IgD-negative memory B cell (primary cell): ENCODE data around the gene COQ8B. TPM values are rescaled to one million over a fixed set of nuclear protein-coding genes. Genes with fewer than 3 reads are reported as not detected.

Experiments
- H3K27ac Mint-ChIP-seq, 3 donors: one replicate each; pipeline ENCODE4 v1.8.0; 2020 to 2022; ENCODE audit warnings: mild to moderate bottlenecking in 3 of 3, mixed read lengths in 3 of 3, moderate library complexity in 1 of 3
- H3K27me3 Mint-ChIP-seq: one replicate; pipeline ENCODE4 v1.8.0; 2021; ENCODE audit warnings: mixed read lengths
- H3K36me3 Mint-ChIP-seq: one replicate; pipeline ENCODE4 v1.8.0; 2020; ENCODE audit warnings: mild to moderate bottlenecking, mixed read lengths
- H3K4me1 Mint-ChIP-seq, 3 donors: one replicate each; pipeline ENCODE4 v1.8.0; 2020 to 2022; ENCODE audit warnings: mixed read lengths in 3 of 3, mild to moderate bottlenecking in 1 of 3
- H3K4me3 Mint-ChIP-seq, 4 donors: one replicate each; pipeline ENCODE4 v1.8.0; 2020 to 2022; ENCODE audit warnings: mild to moderate bottlenecking in 4 of 4, mixed read lengths in 4 of 4, moderate library complexity in 3 of 4
- H3K9me3 Mint-ChIP-seq, 3 donors: one replicate each; pipeline ENCODE4 v1.8.0; 2020 to 2021; ENCODE audit warnings: mixed read lengths in 3 of 3, mild to moderate bottlenecking in 1 of 3
- polyA plus RNA-seq: library from polyadenylated mRNA; unstranded; fragments of 300-500 nt; fragmentation: Illumina TruSeq; gene quantifications from one replicate; pipeline ENCODE4 v1.2.3, GENCODE V29; 2021

Gene COQ8B
- polyA plus RNA-seq, 1 donor from 2014 or later, result 24.2 TPM

DNA sequence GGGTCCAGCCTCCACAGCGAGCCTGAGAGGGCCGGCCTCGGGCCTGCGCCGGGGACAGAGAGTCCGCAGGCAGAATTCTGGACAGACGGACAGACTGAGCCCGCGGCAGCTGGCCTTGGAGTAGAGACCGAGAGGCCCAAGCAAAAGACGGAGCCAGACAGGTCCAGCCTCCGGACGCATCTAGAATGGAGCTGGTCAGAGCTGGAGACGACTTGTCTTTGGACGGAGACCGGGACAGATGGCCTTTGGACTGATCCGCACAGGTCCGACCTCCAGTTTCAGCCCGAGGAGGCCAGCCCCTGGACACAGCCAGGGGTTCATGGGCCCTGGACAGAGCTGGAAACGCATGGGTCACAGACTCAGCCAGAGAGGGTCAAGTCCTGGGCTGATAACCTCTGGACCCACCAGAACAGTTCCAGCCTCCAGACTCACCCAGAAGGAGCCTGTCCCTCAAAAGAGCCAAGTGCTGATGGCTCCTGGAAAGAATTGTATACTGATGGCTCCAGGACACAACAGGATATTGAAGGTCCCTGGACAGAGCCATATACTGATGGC lies 716 bp upstream of the COQ8B start:
- peak overlapping the region; percentile 31 to 76 (median 43) for H3K27ac Mint-ChIP-seq

DNA sequence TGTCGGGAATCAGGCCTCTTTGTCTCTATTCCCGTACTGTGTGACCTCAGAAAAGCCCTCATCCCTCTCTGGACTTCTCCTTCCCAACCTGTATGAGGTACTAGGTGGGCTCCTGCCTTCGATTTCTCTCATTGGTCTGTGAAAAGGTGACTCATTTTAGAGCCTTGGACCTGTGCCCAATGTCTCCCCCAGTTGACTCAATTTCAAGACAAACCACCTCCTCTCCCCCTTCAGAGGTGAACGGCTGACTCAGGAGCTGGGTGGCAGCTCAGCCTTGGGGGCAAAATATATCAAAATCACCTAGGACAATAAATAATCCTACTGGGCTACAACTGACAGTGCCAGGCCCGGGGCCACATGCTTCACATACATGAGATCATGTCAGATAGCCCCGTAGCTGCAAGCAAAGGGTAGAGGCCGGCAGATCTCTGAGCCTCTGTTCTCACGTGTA lies 630 bp downstream of the COQ8B start:
- Mint-ChIP-seq H3K4me1 (peaks cover 42 to 47% (median 42%) of the 10 kb centered on the region in 3 donors), H3K4me3 (peak overlapping the region; percentile 91 to 98 (median 97)), H3K36me3 (no peaks in the 10 kb centered on the region), H3K27ac (peak overlapping the region; percentile 94 to 98 (median 97)), H3K9me3 (no peaks in the 10 kb centered on the region), H3K27me3 (no peaks in the 10 kb centered on the region)

More for the DNA sequence above, 716 bp upstream of the COQ8B start:
- Mint-ChIP-seq H3K4me1 (peaks cover 41 to 48% (median 43%) of the 10 kb centered on the region in 3 donors), H3K27me3 (no peaks in the 10 kb centered on the region), H3K9me3 (no peaks in the 10 kb centered on the region), H3K4me3 (peak overlapping the region; percentile 91 to 97 (median 93)), H3K36me3 (no peaks in the 10 kb centered on the region)

DNA sequence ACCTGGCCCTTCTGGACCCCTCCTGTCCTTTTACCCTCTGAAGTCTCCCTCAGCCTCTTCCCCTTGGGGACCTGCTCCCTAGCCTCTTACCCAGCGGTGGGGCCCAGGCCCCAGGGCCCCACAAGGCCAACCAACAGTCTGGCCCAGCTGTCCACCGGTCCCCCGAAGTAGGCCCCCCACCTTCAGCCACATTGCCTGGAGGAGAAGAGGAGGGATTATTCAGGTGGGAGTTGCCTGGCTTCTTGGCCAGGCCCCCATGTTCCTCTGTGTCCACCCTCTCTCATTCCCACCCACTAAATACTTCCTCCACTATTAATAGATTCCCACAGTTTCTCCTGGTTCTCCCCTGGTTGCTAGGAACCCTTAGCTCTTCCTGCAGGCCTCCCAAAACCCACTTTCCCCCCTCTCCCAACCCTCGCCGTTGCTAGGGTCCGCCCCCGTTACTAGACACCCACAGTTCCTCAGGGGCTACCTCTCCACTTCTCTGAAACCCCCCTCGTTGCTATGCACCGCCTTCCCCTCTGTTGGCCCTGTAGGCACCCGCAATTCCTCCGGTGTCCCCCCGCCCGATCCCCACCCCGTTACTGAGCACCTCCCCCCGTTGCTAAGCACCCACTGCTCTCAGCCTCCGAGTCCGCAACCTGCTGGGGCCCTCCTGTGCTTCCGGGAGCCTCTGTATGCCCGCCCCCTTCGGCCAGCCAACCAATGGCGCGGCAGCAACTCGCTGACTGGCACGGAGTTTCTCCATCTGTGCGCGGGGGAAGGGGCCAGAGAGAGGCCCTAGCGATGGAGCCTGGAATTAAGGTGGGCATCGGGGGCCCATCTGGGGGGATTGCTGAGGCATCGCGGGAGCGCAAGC lies 2.0 kb downstream of the COQ8B start:
- H3K4me1 Mint-ChIP-seq, result peaks cover 32 to 39% (median 33%) of the 10 kb centered on the region in 3 donors
- H3K9me3 Mint-ChIP-seq, result no peaks in the 10 kb centered on the region
- peak overlapping the region; percentile 94 to 98 (median 97) for H3K27ac Mint-ChIP-seq

DNA sequence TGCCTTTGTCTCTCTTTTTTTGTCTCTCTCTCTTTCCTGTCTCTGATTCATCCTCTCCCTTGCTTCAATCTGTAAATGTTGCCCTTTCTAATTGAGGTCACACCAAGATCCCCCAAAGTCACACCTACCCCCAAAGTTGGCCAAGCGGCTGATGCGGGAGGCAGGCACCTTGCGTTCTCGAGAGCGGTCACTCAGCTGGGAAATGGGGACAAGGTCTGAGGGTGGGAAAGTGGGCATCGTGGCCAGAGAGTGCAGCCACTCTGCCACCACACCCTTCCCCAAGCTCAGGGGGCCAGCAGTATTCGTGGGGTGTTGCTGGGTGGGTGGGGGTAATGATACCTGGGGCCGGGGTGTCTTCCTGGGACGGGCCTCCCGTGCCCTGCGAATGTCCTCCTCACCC lies 2.7 kb downstream of the COQ8B start:
- Mint-ChIP-seq H3K36me3 (no peaks in the 10 kb centered on the region), H3K27ac (peak overlapping the region in 2 of 3 donors; percentile 89 to 97), H3K4me3 (peak overlapping the region in 3 of 4 donors; percentile 59 to 97 (median 83)), H3K4me1 (peaks cover 30 to 35% (median 31%) of the 10 kb centered on the region in 3 donors), H3K27me3 (no peaks in the 10 kb centered on the region), H3K9me3 (no peaks in the 10 kb centered on the region)

More for the DNA sequence above, 2.0 kb downstream of the COQ8B start:
- H3K36me3 Mint-ChIP-seq, result no peaks in the 10 kb centered on the region
- H3K4me3 Mint-ChIP-seq, result peak overlapping the region; percentile 91 to 98 (median 97)
- no peaks in the 10 kb centered on the region for H3K27me3 Mint-ChIP-seq

DNA sequence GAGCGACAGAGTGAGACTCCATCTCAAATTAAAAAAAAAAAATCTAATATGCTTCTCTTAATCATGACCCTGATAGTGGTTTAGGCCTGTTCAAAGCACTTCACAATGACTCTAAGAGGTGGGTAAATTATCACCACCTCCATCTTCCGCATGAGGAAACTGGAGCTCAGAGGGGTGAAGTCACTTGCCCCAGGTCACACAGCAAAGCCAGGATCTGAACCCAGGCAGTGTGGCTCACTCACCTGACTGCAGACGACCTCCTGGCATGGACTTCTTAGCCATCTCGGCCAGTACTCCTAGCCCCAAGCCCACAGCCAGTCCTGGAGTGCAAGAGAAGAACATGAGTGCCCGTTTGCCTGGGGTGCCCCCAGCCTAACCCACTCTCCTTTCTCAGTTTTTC lies 6.9 kb downstream of the COQ8B start:
- Mint-ChIP-seq H3K27me3 (no peaks in the 10 kb centered on the region), H3K4me1 (peaks cover 7 to 10% (median 8%) of the 10 kb centered on the region in 3 donors), H3K4me3 (no peak overlapping the region), H3K36me3 (peaks cover 2% of the 10 kb centered on the region), H3K9me3 (no peaks in the 10 kb centered on the region), H3K27ac (no peak overlapping the region)

DNA sequence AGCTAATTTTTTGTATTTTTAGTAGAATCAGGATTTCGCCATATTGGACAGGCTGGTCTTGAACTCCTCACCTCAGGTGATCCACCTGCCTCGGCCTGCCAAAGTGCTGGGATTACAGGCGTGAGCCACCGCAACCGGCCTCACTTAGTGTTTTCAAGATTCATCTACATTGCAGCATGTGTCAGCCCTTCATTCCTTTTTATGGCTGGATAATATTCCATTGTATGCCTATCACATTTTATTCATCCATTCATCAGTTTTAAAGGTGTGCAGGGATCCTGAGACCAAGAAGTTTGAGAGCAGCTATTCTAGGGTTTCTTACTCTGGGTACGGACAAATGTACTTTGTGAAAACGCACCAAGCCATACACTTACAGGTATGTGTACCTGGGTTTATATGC lies 9.1 kb downstream of the COQ8B start:
- H3K27ac Mint-ChIP-seq, result no peak overlapping the region
- no peaks in the 10 kb centered on the region for H3K27me3 Mint-ChIP-seq
- H3K4me1 Mint-ChIP-seq, result peaks cover 0 to 6% (median 2%) of the 10 kb centered on the region in 3 donors
- no peak overlapping the region for H3K4me3 Mint-ChIP-seq
- H3K36me3 Mint-ChIP-seq, result peaks cover 6% of the 10 kb centered on the region
- H3K9me3 Mint-ChIP-seq, result no peaks in the 10 kb centered on the region

DNA sequence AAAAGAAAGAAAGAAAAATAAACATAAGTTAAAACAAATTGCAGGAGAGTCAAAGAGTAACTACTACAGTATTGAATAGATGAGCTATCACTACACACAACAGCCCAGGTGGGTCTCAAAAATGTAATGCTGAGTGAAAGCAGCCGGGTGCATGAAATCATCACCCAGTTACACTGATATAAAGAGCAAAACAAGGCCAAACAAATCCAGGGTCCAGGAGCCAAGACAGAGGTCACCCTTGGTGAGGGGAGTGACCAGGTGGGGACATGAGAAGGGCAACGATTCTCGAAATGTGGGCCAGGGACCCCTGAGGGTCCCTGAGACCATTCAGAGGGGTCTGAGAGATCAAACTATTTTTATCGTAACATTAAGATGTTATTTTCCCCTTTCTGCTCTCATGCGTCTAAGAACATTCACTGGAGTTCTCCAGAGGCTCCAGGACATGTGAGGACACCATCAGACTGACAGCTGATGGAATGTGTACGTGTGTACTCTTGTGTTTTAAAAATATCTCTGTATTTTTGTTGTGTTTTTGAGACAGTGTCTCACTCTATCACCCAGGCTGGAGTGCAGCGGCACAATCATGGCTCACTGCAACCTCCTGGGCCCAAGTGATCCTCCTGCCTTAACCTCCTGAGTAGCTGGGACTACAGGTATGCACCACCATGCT lies 10.6 kb downstream of the COQ8B start:
- no peaks in the 10 kb centered on the region for H3K27me3 Mint-ChIP-seq
- H3K4me1 Mint-ChIP-seq, result peaks cover 0 to 2% (median 0%) of the 10 kb centered on the region in 3 donors
- H3K9me3 Mint-ChIP-seq, result no peaks in the 10 kb centered on the region
- H3K36me3 Mint-ChIP-seq, result peaks cover 8% of the 10 kb centered on the region
- no peak overlapping the region for H3K4me3 Mint-ChIP-seq
- H3K27ac Mint-ChIP-seq, result no peak overlapping the region

DNA sequence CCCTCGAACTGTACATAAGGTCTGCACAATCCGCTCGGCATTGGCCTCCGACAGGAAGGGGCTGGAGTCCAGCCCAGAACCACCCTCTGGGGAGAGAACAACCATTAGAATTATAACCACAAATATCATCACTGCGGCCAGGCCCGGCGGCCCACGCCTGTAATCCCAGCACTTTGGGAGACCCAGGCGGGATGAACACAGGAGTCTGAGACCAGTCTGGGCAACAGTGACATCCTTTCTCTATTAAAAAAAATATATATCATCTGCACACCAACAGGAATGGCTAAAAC lies 11.4 kb downstream of the COQ8B start:
- Mint-ChIP-seq H3K36me3 (peaks cover 8% of the 10 kb centered on the region), H3K27me3 (no peaks in the 10 kb centered on the region), H3K4me3 (no peak overlapping the region), H3K9me3 (no peaks in the 10 kb centered on the region), H3K27ac (no peak overlapping the region), H3K4me1 (no peaks in the 10 kb centered on the region)

DNA sequence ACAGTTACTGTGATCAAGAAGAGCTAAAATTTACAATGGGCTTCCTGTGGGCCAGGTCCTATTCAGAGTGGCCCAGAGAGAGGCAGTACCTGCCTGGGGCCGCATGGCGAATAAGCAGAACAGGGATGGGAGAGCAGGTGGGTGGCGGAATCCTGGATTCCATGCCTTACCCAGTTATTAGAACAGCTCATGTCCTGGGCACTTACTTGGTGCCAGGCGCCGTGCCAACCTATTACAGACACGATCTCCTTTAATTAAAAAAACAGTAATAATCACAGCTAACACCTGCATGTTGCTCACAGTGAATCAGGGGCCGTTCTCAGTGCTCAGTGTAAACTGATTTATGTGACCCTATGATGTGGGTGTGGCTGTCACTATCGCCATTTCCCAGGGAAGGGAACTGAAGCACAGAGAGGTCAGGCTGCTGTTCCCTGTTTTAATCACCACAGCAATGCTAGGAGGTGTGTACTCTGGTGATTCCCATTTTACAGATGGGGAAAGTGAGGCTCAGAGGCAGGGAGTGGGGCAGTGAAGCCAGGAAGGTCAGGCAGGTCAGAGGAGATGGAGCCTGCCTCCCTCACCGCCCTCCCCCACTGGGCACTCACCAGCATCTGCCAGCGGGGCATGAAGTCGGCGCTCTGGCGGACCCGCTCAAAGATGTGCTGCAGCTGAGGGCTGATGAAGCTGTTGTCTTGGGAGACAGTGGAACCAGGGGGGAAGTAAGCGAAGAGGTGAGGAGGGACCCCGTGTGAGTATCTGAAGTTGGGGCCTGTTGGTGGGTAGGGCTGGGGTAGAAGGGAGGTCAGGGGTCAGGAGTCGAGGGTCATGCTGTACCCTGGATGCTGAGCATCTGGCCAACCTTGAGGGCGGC lies 12.0 kb downstream of the COQ8B start:
- Mint-ChIP-seq H3K36me3 (peaks cover 8% of the 10 kb centered on the region), H3K4me3 (no peak overlapping the region), H3K4me1 (no peaks in the 10 kb centered on the region), H3K9me3 (no peaks in the 10 kb centered on the region), H3K27me3 (no peaks in the 10 kb centered on the region), H3K27ac (no peak overlapping the region)

DNA sequence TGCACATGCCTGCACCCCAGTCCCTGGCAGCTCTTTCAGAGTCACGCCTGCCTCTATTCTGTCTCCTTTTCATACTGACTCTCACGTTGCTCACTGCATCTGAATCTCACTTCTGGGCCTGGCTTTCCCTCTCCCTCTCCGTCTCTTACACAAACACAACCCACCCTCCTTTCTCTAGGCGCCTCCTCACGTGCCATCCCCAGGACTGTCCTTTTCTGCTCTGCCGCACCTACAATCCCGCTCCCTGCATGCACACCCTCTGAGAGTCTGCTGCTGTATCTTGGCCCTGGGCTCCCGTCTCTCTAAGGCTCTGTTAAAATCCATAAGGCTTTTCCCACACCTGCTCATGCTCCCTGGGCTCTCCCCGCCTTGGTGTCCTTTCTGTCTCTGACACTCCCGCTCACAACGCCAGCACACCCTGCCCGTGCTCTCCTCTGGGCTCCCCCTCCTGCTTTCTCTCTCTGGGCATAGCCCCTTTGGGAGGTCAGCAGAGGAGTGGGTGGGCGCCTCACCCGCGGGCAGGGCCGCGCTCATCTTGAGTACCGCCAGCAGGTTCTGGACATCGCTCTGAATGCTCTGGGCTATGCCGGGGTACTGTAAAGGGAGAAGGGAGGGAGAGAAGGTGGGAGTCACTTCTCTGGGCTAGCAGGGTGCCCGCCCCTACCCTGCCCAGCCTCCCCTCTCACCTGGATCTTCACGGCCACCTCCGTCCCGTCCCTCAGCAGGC lies 13.5 kb downstream of the COQ8B start:
- Mint-ChIP-seq H3K4me3 (no peak overlapping the region), H3K27ac (no peak overlapping the region), H3K27me3 (no peaks in the 10 kb centered on the region), H3K36me3 (peaks cover 8% of the 10 kb centered on the region), H3K9me3 (no peaks in the 10 kb centered on the region), H3K4me1 (no peaks in the 10 kb centered on the region)

DNA sequence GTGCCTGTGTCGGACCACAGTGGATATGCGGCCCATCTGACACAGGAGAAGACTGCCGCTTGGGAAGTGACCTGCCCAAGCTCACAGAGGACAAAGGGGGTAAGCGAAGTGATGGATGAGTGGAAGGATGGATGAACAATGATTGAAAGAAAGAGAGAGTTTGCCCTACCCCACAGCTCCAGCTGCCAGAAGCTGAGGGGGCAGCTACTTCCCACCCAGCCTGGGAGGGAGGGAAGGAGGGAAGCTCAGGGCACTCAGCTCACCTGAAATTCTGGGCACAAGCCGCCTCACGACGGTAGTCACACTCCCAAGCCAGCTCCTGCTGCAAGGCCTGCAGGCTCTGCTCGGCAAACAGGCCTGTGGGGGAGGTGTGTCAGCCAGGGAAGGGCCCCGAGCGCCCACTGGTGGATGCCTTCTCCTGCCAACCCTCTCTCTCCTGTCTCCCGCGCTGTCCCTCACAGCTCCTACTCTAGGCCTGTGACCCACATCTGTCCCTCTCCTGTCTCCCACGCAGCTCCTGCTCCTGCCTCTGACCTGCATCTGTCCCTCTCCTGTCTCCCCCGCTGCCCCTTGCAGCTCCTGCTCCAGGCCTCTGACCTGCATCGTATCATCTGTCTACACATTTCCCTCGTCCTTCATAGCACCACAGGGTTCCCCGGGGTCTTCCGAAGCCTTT lies 14.2 kb downstream of the COQ8B start:
- Mint-ChIP-seq H3K4me3 (peak overlapping the region in 1 of 4 donors; percentile 28), H3K27ac (no peak overlapping the region), H3K4me1 (no peaks in the 10 kb centered on the region), H3K36me3 (peaks cover 8% of the 10 kb centered on the region), H3K27me3 (no peaks in the 10 kb centered on the region), H3K9me3 (no peaks in the 10 kb centered on the region)

DNA sequence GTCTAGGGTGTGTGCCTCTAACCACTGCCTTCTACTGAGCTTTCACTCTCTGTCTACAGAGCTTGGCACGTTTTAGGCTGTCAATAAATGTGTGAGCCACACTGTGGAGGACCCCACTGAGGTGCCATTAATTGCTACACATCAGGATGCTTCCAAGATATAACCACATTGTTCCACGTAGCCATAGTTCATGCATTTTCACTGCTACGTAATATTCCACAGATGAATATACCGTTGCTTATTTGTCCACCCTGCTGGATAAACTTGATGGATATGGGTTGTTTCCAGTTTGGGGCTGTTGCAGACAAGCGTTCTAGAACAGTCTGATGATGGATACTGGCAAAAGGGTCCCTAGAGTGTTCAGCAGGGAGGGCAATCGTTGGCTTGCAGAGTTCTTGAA lies 14.9 kb downstream of the COQ8B start:
- H3K4me1 Mint-ChIP-seq, result no peaks in the 10 kb centered on the region
- no peaks in the 10 kb centered on the region for H3K9me3 Mint-ChIP-seq
- H3K36me3 Mint-ChIP-seq, result peaks cover 8% of the 10 kb centered on the region
- no peak overlapping the region for H3K4me3 Mint-ChIP-seq
- no peak overlapping the region for H3K27ac Mint-ChIP-seq
- no peaks in the 10 kb centered on the region for H3K27me3 Mint-ChIP-seq

DNA sequence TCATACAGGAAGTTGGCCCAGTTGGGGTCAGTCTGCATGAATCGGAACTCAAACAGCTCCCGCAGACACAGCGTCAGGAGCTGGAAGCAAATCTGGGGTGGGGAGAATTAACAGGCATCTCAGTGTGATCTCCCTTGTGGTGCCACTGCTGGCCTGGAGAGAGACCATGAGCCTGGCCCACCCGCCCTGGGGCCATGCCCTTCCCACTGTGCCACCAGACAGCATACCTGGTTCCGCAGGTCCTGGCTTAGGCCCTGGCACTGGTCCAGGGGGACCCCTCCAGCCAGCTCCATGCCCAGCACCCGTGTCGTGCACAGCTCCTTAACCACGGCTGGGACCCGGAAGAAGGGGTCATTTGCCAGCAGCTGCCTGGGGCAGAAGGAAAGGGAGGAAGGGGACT lies 16.6 kb downstream of the COQ8B start:
- H3K36me3 Mint-ChIP-seq, result peaks cover 8% of the 10 kb centered on the region
- H3K27ac Mint-ChIP-seq, result no peak overlapping the region
- no peaks in the 10 kb centered on the region for H3K4me1 Mint-ChIP-seq
- no peak overlapping the region for H3K4me3 Mint-ChIP-seq
- no peaks in the 10 kb centered on the region for H3K27me3 Mint-ChIP-seq
- no peaks in the 10 kb centered on the region for H3K9me3 Mint-ChIP-seq

DNA sequence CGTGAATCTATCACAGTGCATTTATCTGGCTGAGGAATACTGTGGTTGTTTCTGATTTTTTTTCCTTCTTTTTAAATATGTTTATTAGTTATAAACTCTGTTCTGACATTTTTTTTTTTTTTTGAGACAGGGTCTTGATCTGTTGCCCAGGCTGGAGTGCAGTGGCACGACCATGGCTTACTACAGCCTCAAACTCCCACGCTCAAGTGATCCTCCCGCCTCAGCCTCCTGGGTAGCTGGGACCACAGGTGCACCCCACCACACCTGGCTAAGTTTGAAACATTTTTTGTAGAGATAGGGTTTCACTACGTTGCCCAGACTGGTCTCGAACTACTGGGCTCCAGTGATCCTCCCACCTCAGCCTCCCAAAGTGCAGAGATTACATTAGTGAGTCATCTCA lies 19.7 kb downstream of the COQ8B start:
- Mint-ChIP-seq H3K27ac (no peak overlapping the region), H3K4me1 (no peaks in the 10 kb centered on the region), H3K4me3 (no peak overlapping the region), H3K9me3 (no peaks in the 10 kb centered on the region), H3K27me3 (no peaks in the 10 kb centered on the region), H3K36me3 (peaks cover 1% of the 10 kb centered on the region)
